Activated T-helper 1 cell treated with anti-CD3 and anti-CD28 coated beads, Interleukin-2, amount 50 U/mL, for 16 hours (primary cell): Measurements from ENCODE around the gene CCDC182.

Experiments
- DNase-seq, 2 donors: peaks; one replicate each; pipeline ENCODE4 v3.0.0-alpha.2; 2020; ENCODE audit warnings: low read depth in 1 of 2, low spot score in 1 of 2

The CCDC182 gene

GRCh38 chr17:57730026-57730701 is 14.9 kb downstream of the CCDC182 start:
- DNase-seq, result no peak

DNA sequence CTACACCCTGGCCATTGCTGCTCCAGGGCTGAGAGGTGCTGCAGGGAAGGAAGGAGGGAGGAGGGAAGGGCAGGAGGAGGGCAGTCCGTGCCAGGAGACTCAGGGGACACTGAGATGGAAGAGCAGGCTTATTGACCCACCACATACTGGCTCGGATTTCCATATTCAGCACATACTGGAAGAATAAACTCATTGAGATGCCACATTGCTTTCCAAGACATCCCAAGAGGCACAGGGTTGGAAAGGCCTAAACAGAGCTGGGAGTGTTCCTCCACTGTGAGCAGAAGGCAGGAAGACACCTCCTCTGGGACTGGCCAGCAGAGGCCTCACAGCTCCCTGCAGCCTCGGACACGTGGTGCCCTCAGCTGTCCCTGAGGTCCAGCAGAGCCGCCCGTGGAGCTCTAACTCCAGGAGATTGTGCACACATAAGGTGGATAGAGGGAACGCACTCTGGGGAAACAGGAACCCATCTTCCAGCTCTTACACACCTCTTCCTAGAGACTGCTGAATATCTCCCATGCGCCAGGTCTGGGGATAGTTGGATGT is 17.4 kb downstream of the CCDC182 start:
- no peak for DNase-seq

GRCh38 chr17:57726838-57727237 is 18.3 kb downstream of the CCDC182 start:
- DNase-seq, result no peak

DNA sequence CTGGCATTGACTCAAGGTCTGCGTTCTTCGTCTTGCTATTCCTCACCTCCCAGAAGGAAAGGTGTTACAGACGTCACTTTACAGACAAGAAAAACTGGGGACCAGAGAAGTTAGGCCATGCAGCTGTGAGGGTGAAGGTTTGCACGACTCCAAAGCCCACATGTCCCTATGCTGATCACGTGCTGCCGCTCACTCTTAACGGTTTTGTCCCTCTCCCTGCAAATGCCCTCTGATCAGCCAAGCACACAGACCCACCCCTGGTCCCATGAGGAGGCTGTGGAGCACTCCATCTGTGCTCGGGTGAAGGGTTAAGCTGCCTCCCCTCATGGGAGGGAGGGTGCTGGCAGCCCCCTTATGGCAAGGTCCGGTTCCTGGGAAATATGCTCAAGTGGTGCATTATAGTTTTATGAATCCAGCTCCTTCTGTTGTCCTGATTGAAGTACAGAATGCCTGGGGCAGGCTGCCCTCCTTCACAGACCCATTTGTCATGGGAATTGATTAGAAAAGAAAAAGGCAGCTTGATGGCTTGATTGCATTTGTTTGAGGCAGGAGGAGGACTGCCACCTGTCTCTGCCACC is 18.8 kb downstream of the CCDC182 start:
- DNase-seq, result no peak

- DNase-seq, result no peak
Observed at GRCh38 chr17:57724729-57725125, 20.4 kb downstream of the CCDC182 start.

GRCh38 chr17:57724026-57724728 is 20.9 kb downstream of the CCDC182 start:
- no peak for DNase-seq

GRCh38 chr17:57723427-57724025 is 21.6 kb downstream of the CCDC182 start:
- DNase-seq, result no peak

DNA sequence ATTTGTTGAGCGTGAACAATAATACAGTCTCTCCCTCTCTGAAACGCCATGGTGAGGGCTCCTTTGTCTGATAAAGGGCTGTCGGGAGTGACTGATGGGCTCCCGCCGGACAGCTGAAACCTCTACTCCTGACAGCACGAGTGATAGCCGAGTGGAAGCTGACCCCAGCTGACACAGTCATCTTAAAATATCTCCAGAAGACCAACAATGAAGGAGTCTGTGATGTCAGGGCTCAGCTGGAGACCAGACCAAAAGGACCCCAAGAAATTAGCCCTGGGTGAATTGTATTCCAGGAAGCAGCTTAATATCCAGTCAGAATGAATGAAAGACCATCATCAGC is 22.4 kb downstream of the CCDC182 start:
- DNase-seq, result no peak

- no peak for DNase-seq
Observed at GRCh38 chr17:57721967-57722703, 23.0 kb downstream of the CCDC182 start.

DNA sequence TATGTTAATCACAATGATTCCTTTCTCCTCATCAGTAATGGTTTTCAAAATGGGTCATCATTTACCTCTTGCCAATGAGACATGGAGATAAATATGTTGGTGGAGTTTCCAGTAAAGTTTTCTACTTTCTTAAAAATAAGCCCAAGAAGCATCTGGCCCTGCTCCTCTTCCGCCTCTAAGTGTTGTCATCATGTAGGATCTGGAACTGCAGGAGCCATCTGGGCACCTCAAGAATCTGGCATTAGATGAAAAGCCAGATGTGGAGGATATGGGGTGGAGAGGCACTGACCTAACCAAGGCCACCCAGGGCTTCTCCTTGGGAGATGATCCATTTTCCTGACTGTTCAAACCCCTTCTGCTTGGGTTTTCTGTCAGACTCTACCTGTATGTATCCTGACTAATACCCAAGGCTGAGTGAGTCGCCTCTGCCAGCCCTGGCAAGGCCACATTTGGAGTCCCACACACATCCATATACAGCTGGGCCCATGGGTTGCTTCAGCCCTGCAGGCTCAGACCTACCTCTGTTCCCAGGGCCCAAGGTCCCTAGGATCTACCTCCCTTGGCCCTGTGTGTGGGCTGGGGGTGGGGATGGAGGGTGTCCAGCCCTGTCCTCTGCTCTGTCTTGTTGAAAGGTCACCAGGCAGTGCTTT is 24.6 kb downstream of the CCDC182 start:
- DNase-seq, result no peak

GRCh38 chr17:57718878-57719277 is 26.2 kb downstream of the CCDC182 start:
- DNase-seq, result no peak

DNA sequence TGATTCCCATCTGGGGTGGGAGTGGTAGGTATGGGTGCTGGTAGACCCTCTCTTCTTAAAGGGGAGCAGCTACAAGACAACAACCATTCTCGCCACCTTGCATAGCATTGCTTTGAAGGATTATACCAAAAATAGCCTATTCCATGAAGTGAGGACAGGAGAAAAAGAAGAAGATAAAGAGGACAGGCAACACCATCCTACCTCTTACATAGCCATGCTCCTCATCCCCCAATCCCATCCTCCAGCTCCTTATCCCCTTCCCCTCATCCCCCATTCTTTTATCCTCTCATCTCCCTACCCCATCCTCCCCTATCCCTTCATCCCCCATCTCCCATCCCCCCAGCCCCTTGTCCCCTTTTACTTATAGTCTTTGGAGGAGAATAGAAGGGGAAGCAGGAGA is 29.1 kb downstream of the CCDC182 start:
- no peak for DNase-seq

DNA sequence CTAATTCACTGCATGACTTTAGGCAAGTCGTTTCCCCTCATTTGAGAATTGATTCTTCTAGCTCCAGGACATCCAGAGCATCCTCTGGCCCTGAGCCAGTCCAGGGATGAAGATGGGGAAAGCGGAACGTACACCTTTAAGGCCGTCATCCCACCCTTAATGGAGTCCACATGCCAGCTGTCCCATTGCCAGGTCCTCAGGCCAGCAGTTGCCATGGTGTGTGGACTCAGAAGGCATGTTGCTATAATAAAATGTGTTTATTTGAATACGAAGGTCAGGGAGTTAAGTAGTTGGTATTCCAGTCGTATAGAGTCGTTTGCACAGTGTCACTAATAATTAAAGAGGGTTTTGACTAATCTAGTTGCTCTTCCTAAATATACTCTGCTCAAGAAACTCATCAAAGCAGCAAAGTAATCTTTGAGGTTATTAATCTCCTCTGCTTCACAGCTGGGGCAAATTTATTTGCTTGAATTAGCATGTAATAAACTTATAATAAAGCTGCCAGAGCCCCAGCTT is 30.4 kb downstream of the CCDC182 start:
- no peak for DNase-seq

- DNase-seq, result no peak
Observed at GRCh38 chr17:57713140-57713539, 32.0 kb downstream of the CCDC182 start.

DNA sequence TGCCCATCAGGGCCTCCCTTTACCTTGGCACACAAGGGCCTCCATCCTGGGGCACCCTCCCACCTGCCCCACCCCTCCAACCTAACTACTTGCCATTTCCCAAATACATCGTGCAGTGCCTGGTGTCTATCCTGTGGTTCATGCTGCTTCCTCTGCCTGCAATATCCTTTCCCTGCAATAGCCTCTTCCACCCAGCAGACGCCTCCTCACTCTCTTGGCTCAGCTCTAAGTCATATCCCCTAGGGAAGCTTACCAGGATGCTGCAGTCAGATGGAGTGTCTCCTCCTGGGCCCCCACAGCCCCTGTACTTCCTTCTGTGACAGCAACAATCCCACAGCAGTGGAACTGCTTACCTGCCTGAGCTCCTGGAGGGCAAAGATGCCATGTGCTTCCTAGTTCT is 36.7 kb downstream of the CCDC182 start:
- DNase-seq, result no peak

- DNase-seq, result no peak
Observed at GRCh38 chr17:57707892-57708291, 37.2 kb downstream of the CCDC182 start.

DNA sequence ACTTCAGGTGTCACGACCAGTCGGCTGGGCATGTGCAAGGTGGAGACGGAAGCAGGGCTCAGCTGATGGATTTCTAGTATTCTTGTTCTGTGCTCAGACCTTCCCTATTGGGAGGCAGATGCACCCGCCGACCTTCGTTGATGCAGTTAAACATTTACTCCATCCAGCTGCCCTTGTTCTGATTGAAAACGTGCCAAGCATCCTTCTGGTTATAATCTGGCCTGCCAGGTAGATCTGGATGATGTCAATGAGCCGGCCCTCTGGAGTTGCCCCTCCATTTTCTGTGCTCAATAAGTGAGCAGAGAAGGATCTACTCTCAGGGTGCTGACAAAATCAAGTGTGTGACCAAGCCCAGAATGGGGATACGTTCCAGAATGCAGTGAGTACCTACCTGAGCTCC is 38.3 kb downstream of the CCDC182 start:
- DNase-seq, result no peak

DNA sequence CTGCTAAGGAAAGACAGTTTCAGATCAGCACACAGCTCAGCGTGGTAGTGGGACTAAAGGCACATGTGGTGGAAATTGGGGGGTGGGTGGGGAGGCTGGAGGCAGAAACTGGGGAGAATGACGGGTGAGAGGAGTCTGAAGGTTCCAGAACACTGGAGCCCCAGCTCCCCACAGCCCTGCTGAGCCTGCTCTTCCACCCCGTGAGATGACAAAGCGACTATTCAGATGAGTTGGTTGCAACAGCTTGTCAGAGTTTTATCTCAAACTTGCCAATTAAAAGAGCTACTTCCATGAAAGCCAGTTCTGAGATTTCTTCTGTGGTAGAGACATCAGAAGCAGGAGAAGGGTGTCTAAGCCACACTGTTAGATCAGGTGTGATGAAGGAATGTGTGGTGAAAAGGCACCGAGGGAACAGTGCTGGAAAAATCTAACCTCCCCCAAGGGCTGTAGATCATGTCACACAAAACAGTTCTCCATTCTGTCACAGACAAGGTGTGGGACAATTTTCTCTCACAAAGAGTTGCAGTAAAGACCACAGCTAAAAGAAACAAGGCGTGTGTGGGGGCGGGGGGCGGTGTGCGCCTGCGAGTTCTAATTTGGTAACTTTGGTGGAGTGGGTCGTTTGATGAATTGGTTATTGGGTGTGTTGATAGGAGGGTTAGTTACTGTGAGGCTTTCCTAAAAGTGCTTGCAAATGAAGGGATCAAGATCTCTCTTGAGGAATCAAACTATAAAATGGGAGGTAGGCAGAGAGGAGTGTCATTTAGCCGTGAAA is 39.0 kb downstream of the CCDC182 start:
- DNase-seq, result no peak

- DNase-seq, result no peak
Observed at GRCh38 chr17:57704448-57704847, 40.7 kb downstream of the CCDC182 start.

DNA sequence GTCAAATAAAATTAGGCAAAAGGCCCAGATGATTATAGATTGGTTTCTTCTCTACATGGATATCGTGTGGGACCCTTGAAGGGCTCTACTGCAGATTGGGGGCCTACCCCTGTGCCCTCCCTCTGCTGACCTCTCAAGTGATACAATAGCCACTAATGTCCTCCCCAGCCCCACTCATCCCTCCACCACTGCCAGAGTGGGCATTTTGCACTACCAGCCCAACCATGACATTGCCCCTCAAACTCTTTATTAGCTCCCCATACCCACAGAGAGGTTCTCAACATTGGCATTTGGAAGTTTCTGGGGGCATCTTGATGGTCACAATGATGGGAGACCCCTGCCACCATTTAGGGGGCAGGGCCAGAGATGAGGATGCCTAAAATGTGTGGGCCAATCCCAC is 41.8 kb downstream of the CCDC182 start:
- no peak for DNase-seq
